ENCODE data around the gene LMAN2. TPM values are rescaled to one million over a fixed set of nuclear protein-coding genes. Genes with fewer than 3 reads are reported as not detected.

Gene LMAN2
- total and polyA plus RNA-seq, 8 donors = 71.1 to 128 (median 92.6) TPM

DNA sequence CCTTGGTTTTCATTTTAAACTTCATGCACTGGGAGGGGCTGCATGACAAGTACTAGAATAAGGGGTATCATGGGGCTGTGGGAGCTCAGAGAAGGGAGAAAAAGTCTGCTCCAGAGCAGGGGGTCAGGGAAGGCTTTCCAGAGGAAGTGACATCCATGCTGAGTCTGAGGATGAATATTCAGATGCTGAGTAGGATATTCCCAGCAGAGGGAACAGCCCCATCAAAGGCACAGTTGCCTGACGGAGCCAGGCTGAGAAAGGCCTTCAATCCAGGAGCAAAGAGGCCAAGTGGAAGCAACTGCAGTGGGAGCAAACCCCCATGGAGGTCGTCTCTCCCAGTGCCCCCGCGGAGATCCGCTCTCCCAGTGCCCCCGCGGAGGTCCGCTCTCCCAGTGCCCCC, 44.6 kb upstream of the LMAN2 start:
- DNase-seq = no peak
- no peak for TF ChIP-seq CTCF (IDR thresholded peaks at IDR 0.05)
- Histone ChIP-seq H3K27me3 (peaks cover 0 to 8% (median 0%) of the 10 kb centered on the region in 4 donors), H3K4me1 (no peaks in the 10 kb centered on the region), H3K27ac (no peak overlapping the region), H3K4me3 (no peak overlapping the region), H3K9me3 (no peaks in the 10 kb centered on the region), H3K36me3 (no peaks in the 10 kb centered on the region)
- no peak for ATAC-seq
- intact Hi-C loops (cut with DNase I) = loop anchor here in 1 of 3 donors (5.0 kb wide), 1 partner anchor 116 kb away; no protein-coding TSS in a partner anchor
- FAIRE-seq = no peak
- WGBS, 2 donors = 39 to 50% methylated on average over 8 of the region's 8 CpGs

DNA sequence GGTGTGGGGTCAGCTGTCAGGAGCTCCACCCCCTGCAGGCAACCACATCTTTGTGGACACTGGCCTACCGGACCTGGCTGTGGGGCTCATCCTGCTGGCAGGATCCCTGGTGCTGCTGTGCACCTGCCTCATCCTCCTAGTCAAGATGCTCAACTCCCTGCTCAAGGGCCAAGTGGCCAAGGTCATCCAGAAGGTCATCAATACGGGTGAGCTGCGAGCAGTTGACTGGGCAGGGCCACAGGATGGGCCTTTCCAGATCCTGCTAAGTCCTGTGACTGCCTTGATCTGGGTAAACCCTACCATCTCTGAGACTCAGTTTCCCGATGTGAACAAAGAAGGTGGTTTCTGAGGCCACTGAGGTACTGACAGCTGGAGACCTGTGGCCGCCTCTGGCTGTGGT, 42.5 kb upstream of the LMAN2 start:
- WGBS, 2 donors = 40 to 65% methylated on average over 5 of the region's 5 CpGs
- Histone ChIP-seq H3K4me3 (no peak overlapping the region), H3K27ac (no peak overlapping the region), H3K9me3 (no peaks in the 10 kb centered on the region), H3K4me1 (no peaks in the 10 kb centered on the region), H3K36me3 (no peaks in the 10 kb centered on the region), H3K27me3 (no peaks in the 10 kb centered on the region)
- DNase-seq (no peak), FAIRE-seq (no peak), ATAC-seq (no peak)
- intact Hi-C loops (cut with DNase I) = loop anchor here in 2 of 3 donors (5.0 kb wide), 2 partner anchors 58 to 108 kb away; no protein-coding TSS in a partner anchor
- no peak for TF ChIP-seq CTCF (IDR thresholded peaks at IDR 0.05)

DNA sequence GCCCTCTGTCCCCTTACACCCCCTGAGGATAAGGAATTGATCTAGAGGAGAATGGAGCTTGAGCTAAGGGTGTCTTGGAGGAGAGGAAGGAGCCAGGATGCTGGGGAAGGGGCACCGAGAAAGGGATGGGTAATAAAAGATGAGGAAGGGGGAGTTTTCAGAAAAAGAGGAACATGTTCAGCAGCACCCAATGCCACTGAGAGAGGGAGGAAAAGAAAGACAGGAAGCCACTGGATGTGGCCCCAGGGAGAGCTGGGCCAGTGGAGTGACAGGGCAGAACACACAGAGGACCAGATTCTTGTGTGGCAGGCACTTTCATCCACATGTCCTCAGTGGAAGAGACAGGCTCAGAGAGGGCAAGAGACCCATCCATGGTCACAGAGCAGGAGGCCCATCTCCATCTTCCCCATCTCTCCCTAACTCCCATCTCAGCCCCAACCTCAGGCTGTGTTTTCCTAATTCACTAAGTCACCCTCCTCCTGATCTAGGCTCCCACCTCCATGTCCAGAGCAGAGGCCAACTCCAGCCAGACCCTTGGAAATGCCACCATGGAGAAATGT, 41.8 kb upstream of the LMAN2 start:
- Histone ChIP-seq H3K4me1 (no peaks in the 10 kb centered on the region), H3K9me3 (no peaks in the 10 kb centered on the region), H3K36me3 (no peaks in the 10 kb centered on the region), H3K27ac (no peak overlapping the region), H3K4me3 (no peak overlapping the region), H3K27me3 (no peaks in the 10 kb centered on the region)
- no peak for TF ChIP-seq CTCF (IDR thresholded peaks at IDR 0.05)
- no peak for DNase-seq
- FAIRE-seq = no peak
- 83% methylated on average over 1 of the region's 1 CpG for WGBS, 2 donors
- no peak for ATAC-seq
- intact Hi-C loops (cut with DNase I) = loop anchor here in 2 of 3 donors (5.0 kb wide), 2 partner anchors 59 to 109 kb away; no protein-coding TSS in a partner anchor

DNA sequence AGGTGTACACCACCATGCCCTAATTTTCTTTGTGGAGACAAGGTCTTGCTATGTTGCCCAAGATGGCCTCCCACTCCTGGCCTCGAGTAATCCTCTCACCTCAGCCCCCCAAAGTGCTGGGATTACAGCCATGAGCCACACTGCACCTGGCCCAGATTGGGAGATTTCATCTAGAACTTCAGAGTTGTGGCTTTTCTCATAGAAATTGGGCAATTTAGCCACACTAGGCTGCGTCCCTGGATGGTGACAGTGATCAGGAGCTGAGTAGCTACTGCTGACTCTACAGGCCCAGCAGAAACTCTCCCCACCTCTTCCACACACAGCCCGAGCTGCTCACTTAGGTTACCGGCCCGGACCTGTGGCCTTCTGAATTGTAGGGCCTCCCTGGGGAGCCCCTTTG, 41.3 kb upstream of the LMAN2 start:
- H3K9me3 ChIP-seq = no peaks in the 10 kb centered on the region
- H3K4me3 ChIP-seq = no peak overlapping the region
- intact Hi-C loops (cut with DNase I) = loop anchor here in 2 of 3 donors (5.0 kb wide), 2 partner anchors 60 to 110 kb away; no protein-coding TSS in a partner anchor
- FAIRE-seq (no peak), ATAC-seq (no peak), DNase-seq (no peak)
- no peaks in the 10 kb centered on the region for H3K36me3 ChIP-seq
- 67 to 68% methylated on average over 5 of the region's 5 CpGs for WGBS, 2 donors
- no peak overlapping the region for H3K27ac ChIP-seq
- H3K27me3 ChIP-seq = no peaks in the 10 kb centered on the region
- TF ChIP-seq CTCF (IDR thresholded peaks at IDR 0.05) = no peak
- H3K4me1 ChIP-seq = no peaks in the 10 kb centered on the region

Measured in pancreas (tissue), 10 donors.